Panc1 (cell line): ENCODE measurements around the gene DSCAM. TPM values are rescaled to one million over a fixed set of nuclear protein-coding genes. Genes with fewer than 3 reads are reported as not detected.

Experiments used
- ATAC-seq: fragments of 200-7000 bp; cut with Tn5 transposase; 2 replicates; pipeline ENCODE4 v1.9.1; 2020; ENCODE audit warnings: mild to moderate bottlenecking, moderate library complexity
- BruUV-seq: library from RNA; stranded (reverse); fragments of 400-500 nt; replicated peaks from 2 replicates; lab custom pipeline; 2021; lab: Mats Ljungman, UMichigan
- CTCF ChIA-PET: fragments of 300-600 bp; sonication (Branson Sonifier 250); formaldehyde crosslinking; loops from one replicate; lab custom pipeline; 2022; ENCODE audit warnings: antibody characterized with exemption; lab: Charles Lee
- POLR2A ChIA-PET: fragments of 300-600 bp; sonication (Branson Sonifier 250); formaldehyde crosslinking; loops from one replicate; lab custom pipeline; 2022; ENCODE audit warnings: antibody characterized with exemption; lab: Charles Lee
- DNase-seq: peaks from one replicate; pipeline ENCODE4 v3.0.0-alpha.2; 2010; ENCODE audit warnings: low read depth, low spot score
- H3K27ac ChIP-seq: 2 replicates; pipeline ENCODE4 v1.5.1; 2011; ENCODE audit warnings: mild to moderate bottlenecking, low read length, inconsistent platforms
- H3K27me3 ChIP-seq: fragments of 200-500 bp; sonication (Bioruptor generic); 2 replicates; pipeline ENCODE4 v1.6.0; 2014; ENCODE audit warnings: low read length, inconsistent platforms; ENCODE audit not compliant: control insufficient read depth, insufficient read depth
- H3K36me3 ChIP-seq: fragments of 200-500 bp; sonication (Bioruptor generic); 2 replicates; pipeline ENCODE4 v1.5.1; 2014; ENCODE audit warnings: inconsistent platforms, mild to moderate bottlenecking, low read length, moderate library complexity; ENCODE audit not compliant: control insufficient read depth, insufficient read depth
- H3K4me1 ChIP-seq: 2 replicates; pipeline ENCODE4 v1.5.1; 2011; ENCODE audit warnings: inconsistent platforms, mild to moderate bottlenecking, low read length, moderate library complexity; ENCODE audit not compliant: control insufficient read depth, insufficient read depth
- H3K4me3 ChIP-seq, 2 experiments: 2 replicates each; pipeline ENCODE4 v1.5.1; 2011 to 2012; ENCODE audit warnings: low read depth in 2 of 2, low read length in 2 of 2, mild to moderate bottlenecking in 2 of 2, inconsistent platforms in 1 of 2, moderate library complexity in 1 of 2
- H3K9me3 ChIP-seq: fragments of 200-500 bp; sonication (Bioruptor generic); 2 replicates; pipeline ENCODE4 v1.5.1; 2014; ENCODE audit warnings: low read depth, mild to moderate bottlenecking, inconsistent platforms, low read length, moderate library complexity; ENCODE audit not compliant: control insufficient read depth, insufficient read depth
- POLR2AphosphoS5 ChIP-seq: IDR thresholded peaks from 2 replicates; pipeline ENCODE4 v1.6.1; 2012; ENCODE audit warnings: mild to moderate bottlenecking, low read depth, low read length, moderate library complexity
- SIN3A ChIP-seq: IDR thresholded peaks from 2 replicates; pipeline ENCODE4 v1.6.1; 2012; ENCODE audit warnings: low read depth, mild to moderate bottlenecking, low read length, moderate library complexity, borderline replicate concordance; ENCODE audit not compliant: insufficient read depth
- TCF7L2 ChIP-seq: IDR thresholded peaks from 2 replicates; pipeline ENCODE4 v1.6.1; 2011; ENCODE audit warnings: mild to moderate bottlenecking, low read depth, low read length, inconsistent platforms
- in situ Hi-C: cut with HindIII; loops from 2 replicates; pipeline ENCODE4 v1.10.0; 2016; ENCODE audit warnings: low sequenced_read_pairs, low pct_unique_long_range_greater_than_20kb
- intact Hi-C: fragments of 100-400 bp; cut with micrococcal nuclease; formaldehyde crosslinking; loops from one replicate; pipeline ENCODE4 v1.10.0; 2022; ENCODE audit not compliant: unreplicated experiment
- total RNA-seq: library from RNA; stranded (reverse); gene quantifications from one replicate; pipeline ENCODE4 v1.2.1, GENCODE V29; 2021; ENCODE audit not compliant: unreplicated experiment
- TF ChIP-seq, protein P1 (sequence below): fragments of 450-650 bp; IDR thresholded peaks from 2 replicates; pipeline ENCODE4 v1.5.1; 2017; ENCODE audit warnings: mild to moderate bottlenecking
- TF ChIP-seq, protein P2 (sequence below), 2 experiments: IDR thresholded peaks; 2 replicates each; pipeline ENCODE4 v1.6.1; 2011 to 2012; ENCODE audit warnings: low read depth in 2 of 2, control low read depth in 1 of 2, low read length in 1 of 2, mild to moderate bottlenecking in 1 of 2, moderate library complexity in 1 of 2; ENCODE audit not compliant: insufficient read depth in 1 of 2

DSCAM gene
- total RNA-seq, 1 experiment from 2014 or later, result not detected

DNA sequence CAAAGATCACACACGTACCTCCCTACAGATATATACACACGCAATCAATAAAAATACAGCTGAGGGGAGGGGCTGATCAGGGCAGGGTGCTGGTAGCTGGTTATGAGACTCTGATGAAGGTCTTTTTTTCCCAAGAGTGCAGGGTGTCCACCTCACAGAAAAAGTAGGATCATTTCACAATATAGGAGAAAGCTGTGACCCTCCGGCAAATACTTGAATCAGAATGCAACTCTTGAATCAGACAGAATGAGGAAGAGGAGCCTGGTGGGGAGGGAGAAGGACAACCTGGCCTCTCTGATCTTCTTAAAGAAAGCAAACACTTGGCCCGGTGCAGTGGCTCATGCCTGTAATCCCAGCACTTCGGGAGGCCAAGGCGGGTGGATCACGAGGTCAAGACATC, 710.4 kb downstream of the DSCAM start:
- ChIA-PET CTCF (no interaction called here), POLR2A (no interaction called here)
- intact Hi-C loops (no loop called here), in situ Hi-C loops (no loop called here)
- H3K27ac ChIP-seq, result no peak overlapping the region
- no peak for DNase-seq
- no peaks in the 10 kb centered on the region for H3K36me3 ChIP-seq
- H3K4me3 ChIP-seq, result no peak overlapping the region
- no TSS peak for BruUV-seq
- ATAC-seq, result no peak
- TF ChIP-seq POLR2AphosphoS5 (no peak), SIN3A (no peak), TCF7L2 (no peak)
- TF ChIP-seq, protein P1, sequence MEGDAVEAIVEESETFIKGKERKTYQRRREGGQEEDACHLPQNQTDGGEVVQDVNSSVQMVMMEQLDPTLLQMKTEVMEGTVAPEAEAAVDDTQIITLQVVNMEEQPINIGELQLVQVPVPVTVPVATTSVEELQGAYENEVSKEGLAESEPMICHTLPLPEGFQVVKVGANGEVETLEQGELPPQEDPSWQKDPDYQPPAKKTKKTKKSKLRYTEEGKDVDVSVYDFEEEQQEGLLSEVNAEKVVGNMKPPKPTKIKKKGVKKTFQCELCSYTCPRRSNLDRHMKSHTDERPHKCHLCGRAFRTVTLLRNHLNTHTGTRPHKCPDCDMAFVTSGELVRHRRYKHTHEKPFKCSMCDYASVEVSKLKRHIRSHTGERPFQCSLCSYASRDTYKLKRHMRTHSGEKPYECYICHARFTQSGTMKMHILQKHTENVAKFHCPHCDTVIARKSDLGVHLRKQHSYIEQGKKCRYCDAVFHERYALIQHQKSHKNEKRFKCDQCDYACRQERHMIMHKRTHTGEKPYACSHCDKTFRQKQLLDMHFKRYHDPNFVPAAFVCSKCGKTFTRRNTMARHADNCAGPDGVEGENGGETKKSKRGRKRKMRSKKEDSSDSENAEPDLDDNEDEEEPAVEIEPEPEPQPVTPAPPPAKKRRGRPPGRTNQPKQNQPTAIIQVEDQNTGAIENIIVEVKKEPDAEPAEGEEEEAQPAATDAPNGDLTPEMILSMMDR, result no peak
- TF ChIP-seq, protein P2, sequence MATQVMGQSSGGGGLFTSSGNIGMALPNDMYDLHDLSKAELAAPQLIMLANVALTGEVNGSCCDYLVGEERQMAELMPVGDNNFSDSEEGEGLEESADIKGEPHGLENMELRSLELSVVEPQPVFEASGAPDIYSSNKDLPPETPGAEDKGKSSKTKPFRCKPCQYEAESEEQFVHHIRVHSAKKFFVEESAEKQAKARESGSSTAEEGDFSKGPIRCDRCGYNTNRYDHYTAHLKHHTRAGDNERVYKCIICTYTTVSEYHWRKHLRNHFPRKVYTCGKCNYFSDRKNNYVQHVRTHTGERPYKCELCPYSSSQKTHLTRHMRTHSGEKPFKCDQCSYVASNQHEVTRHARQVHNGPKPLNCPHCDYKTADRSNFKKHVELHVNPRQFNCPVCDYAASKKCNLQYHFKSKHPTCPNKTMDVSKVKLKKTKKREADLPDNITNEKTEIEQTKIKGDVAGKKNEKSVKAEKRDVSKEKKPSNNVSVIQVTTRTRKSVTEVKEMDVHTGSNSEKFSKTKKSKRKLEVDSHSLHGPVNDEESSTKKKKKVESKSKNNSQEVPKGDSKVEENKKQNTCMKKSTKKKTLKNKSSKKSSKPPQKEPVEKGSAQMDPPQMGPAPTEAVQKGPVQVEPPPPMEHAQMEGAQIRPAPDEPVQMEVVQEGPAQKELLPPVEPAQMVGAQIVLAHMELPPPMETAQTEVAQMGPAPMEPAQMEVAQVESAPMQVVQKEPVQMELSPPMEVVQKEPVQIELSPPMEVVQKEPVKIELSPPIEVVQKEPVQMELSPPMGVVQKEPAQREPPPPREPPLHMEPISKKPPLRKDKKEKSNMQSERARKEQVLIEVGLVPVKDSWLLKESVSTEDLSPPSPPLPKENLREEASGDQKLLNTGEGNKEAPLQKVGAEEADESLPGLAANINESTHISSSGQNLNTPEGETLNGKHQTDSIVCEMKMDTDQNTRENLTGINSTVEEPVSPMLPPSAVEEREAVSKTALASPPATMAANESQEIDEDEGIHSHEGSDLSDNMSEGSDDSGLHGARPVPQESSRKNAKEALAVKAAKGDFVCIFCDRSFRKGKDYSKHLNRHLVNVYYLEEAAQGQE (IDR thresholded peaks at IDR 0.05; ENCODE audit: insufficient read depth in 1 of 2, low read depth in 2 of 2, low read length in 1 of 2), result no peak
- H3K4me1 ChIP-seq, result no peaks in the 10 kb centered on the region
- no peaks in the 10 kb centered on the region for H3K9me3 ChIP-seq
- no peaks in the 10 kb centered on the region; the same call in 1 of the 2 replicates for H3K27me3 ChIP-seq

DNA sequence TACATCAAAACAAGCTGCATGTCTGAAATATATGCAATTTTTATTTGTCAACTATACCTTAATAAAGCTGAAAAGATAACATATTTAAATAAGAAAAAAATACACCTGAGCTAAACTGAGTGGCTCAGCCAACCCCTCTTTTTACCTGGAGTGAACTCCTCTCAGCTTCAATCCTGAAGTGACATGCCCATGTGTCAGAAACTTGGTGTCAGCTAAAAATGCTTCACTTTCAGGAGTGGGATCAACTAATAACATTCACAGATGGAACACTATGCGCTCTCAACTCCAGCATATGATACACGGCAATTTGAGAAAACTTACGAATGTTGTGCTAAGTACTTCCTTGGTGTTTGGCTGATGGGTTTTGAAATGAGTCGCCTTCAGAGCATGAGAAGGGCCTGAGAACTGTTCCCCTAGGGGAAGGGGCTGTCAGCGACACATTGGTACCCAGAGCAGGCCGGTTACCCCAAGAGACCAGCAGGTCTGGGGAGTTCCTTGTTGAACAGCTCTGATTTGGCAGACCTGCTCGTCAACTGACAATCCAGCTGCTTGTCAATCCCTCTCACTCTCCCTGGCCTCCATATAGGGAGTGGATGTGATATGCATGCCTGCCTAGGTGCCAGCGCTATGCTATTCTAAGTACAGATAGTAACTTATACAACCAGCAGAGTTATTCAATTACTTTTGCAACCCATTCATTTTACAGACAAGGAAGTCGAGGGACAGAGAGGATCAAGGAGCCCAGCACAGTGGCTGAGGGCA, 712.0 kb downstream of the DSCAM start:
- H3K9me3 ChIP-seq, result no peaks in the 10 kb centered on the region
- no peaks in the 10 kb centered on the region for H3K36me3 ChIP-seq
- CTCF ChIA-PET, result no interaction called here
- no peaks in the 10 kb centered on the region for H3K4me1 ChIP-seq
- no peak overlapping the region for H3K4me3 ChIP-seq
- TF ChIP-seq POLR2AphosphoS5, result no peak
- TF ChIP-seq, protein P2 (IDR thresholded peaks at IDR 0.05; ENCODE audit: insufficient read depth in 1 of 2, low read depth in 2 of 2, low read length in 1 of 2), result no peak
- TF ChIP-seq TCF7L2, result no peak
- TF ChIP-seq SIN3A, result no peak
- TF ChIP-seq, protein P1, result no peak
- no peak overlapping the region for H3K27ac ChIP-seq
- no peaks in the 10 kb centered on the region; the same call in 1 of the 2 replicates for H3K27me3 ChIP-seq
- in situ Hi-C loops (no loop called here), intact Hi-C loops (no loop called here)
- ATAC-seq (no peak), DNase-seq (no peak)
- no TSS peak for BruUV-seq
- POLR2A ChIA-PET, result no interaction called here
